HEK293 (cell line): ENCODE measurements around the gene RIC8A.

ENCODE experiments used
- CTCF ChIA-PET: fragments of 350-600 bp; formaldehyde crosslinking; extraction: SDS; loops from one replicate; lab custom pipeline; 2021; ENCODE audit warnings: antibody characterized with exemption; lab: Yijun Ruan, JAX
- POLR2A ChIA-PET: fragments of 300-600 bp; formaldehyde crosslinking; extraction: SDS; loops from one replicate; lab custom pipeline; 2020; ENCODE audit warnings: antibody characterized with exemption, inconsistent platforms; lab: Yijun Ruan, JAX
- H3K27ac ChIP-seq: fragments of 200-500 bp; sonication (Bioruptor generic); 2 replicates; pipeline ENCODE4 v1.5.1; 2014; ENCODE audit warnings: low read depth, low read length, control low read depth, inconsistent platforms; ENCODE audit errors: extremely low read depth
- H3K36me3 ChIP-seq, 2 experiments: fragments of 200-500 bp in 1 of 2; sonication (Bioruptor generic) in 1 of 2; 1 replicate in 1 of 2; 2 replicates in 1 of 2; pipeline ENCODE4 v1.5.1; 2014 to 2017; ENCODE audit warnings: inconsistent platforms in 2 of 2, low read length in 2 of 2; ENCODE audit not compliant: control insufficient read depth in 2 of 2, insufficient read depth in 1 of 2
- H3K4me1 ChIP-seq: fragments of 200-500 bp; sonication (Bioruptor generic); 2 replicates; pipeline ENCODE4 v1.5.1; 2014; ENCODE audit warnings: mild to moderate bottlenecking, low read length, inconsistent platforms; ENCODE audit not compliant: control insufficient read depth, insufficient read depth
- H3K4me3 ChIP-seq: 2 replicates; pipeline ENCODE4 v1.5.1; 2011; ENCODE audit warnings: low read depth, mild to moderate bottlenecking, control low read depth, low read length, moderate library complexity
- H3K9me3 ChIP-seq: fragments of 200-500 bp; sonication (Bioruptor generic); 2 replicates; pipeline ENCODE4 v1.5.1; 2014; ENCODE audit warnings: low read depth, low read length, inconsistent platforms; ENCODE audit not compliant: control insufficient read depth, insufficient read depth
- GLI4 ChIP-seq: fragments of 450-650 bp; formaldehyde crosslinking; IDR thresholded peaks from 2 replicates; pipeline ENCODE4 v1.5.1; 2016; ENCODE audit warnings: missing biosample characterization, missing genetic modification characterization
- RBAK ChIP-seq: fragments of 450-650 bp; formaldehyde crosslinking; IDR thresholded peaks from 2 replicates; pipeline ENCODE4 v1.5.1; 2016; ENCODE audit warnings: missing biosample characterization, missing genetic modification characterization
- SCRT1 ChIP-seq: fragments of 450-650 bp; formaldehyde crosslinking; IDR thresholded peaks from 2 replicates; pipeline ENCODE4 v1.5.1; 2016; ENCODE audit warnings: missing biosample characterization, missing genetic modification characterization, borderline replicate concordance
- SCRT2 ChIP-seq: fragments of 450-650 bp; formaldehyde crosslinking; IDR thresholded peaks from 2 replicates; pipeline ENCODE4 v1.5.1; 2016; ENCODE audit warnings: missing biosample characterization, missing genetic modification characterization
- SETDB1 ChIP-seq: IDR thresholded peaks from one replicate; pipeline ENCODE4 v1.6.1; 2017; ENCODE audit warnings: mild to moderate bottlenecking, low read length, moderate library complexity, mixed read lengths; ENCODE audit not compliant: insufficient read length
- ZBTB8A ChIP-seq: fragments of 450-650 bp; formaldehyde crosslinking; IDR thresholded peaks from 2 replicates; pipeline ENCODE4 v1.5.1; 2016; ENCODE audit warnings: missing biosample characterization, missing genetic modification characterization
- ZFHX2 ChIP-seq: fragments of 450-650 bp; formaldehyde crosslinking; conservative IDR thresholded peaks from 2 replicates; pipeline ENCODE4 v1.5.1; 2016; ENCODE audit warnings: missing biosample characterization, missing genetic modification characterization
- ZNF114 ChIP-seq: fragments of 450-650 bp; formaldehyde crosslinking; IDR thresholded peaks from 2 replicates; pipeline ENCODE4 v1.5.0; 2017; ENCODE audit warnings: missing biosample characterization, missing genetic modification characterization
- ZNF223 ChIP-seq: fragments of 450-650 bp; formaldehyde crosslinking; IDR thresholded peaks from 2 replicates; pipeline ENCODE4 v1.5.1; 2016; ENCODE audit warnings: missing biosample characterization, missing genetic modification characterization
- ZNF311 ChIP-seq: fragments of 450-650 bp; formaldehyde crosslinking; IDR thresholded peaks from 2 replicates; pipeline ENCODE4 v1.5.1; 2017; ENCODE audit warnings: missing biosample characterization, missing genetic modification characterization, borderline replicate concordance
- ZNF433 ChIP-seq: fragments of 450-650 bp; formaldehyde crosslinking; IDR thresholded peaks from 2 replicates; pipeline ENCODE4 v1.5.1; 2016; ENCODE audit warnings: missing biosample characterization, missing genetic modification characterization, low read depth
- ZNF449 ChIP-seq: fragments of 450-650 bp; formaldehyde crosslinking; IDR thresholded peaks from 2 replicates; pipeline ENCODE4 v1.5.1; 2017; ENCODE audit warnings: missing biosample characterization, mild to moderate bottlenecking, missing genetic modification characterization, moderate library complexity
- ZNF530 ChIP-seq: fragments of 450-650 bp; formaldehyde crosslinking; IDR thresholded peaks from 2 replicates; pipeline ENCODE4 v1.5.1; 2016; ENCODE audit warnings: low read depth, missing biosample characterization, missing genetic modification characterization
- ZNF776 ChIP-seq: fragments of 450-650 bp; formaldehyde crosslinking; IDR thresholded peaks from 2 replicates; pipeline ENCODE4 v1.5.0; 2017; ENCODE audit warnings: missing biosample characterization, missing genetic modification characterization, borderline replicate concordance
- ZNF785 ChIP-seq: fragments of 450-650 bp; formaldehyde crosslinking; IDR thresholded peaks from 2 replicates; pipeline ENCODE4 v1.5.1; 2016; ENCODE audit warnings: missing biosample characterization, missing genetic modification characterization
- TF ChIP-seq, protein P1 (sequence below): fragments of 450-650 bp; formaldehyde crosslinking; IDR thresholded peaks from 2 replicates; pipeline ENCODE4 v1.5.1; 2016; ENCODE audit warnings: missing biosample characterization, missing genetic modification characterization, low read depth
- TF ChIP-seq, protein P2 (sequence below): fragments of 450-650 bp; formaldehyde crosslinking; IDR thresholded peaks from 2 replicates; pipeline ENCODE4 v1.5.1; 2016; ENCODE audit warnings: missing biosample characterization, missing genetic modification characterization
- TF ChIP-seq, protein P3 (sequence below): fragments of 450-650 bp; formaldehyde crosslinking; IDR thresholded peaks from 2 replicates; pipeline ENCODE4 v1.5.1; 2017; ENCODE audit warnings: missing biosample characterization, missing genetic modification characterization

The RIC8A gene

GRCh38 chr11:197741-198235 is 9.7 kb upstream of the RIC8A start (continued):
- TF ChIP-seq ZNF449 (tag by site-specific recombination) (no peak), GLI4 (no peak), ZNF433 (tag by site-specific recombination) (no peak), ZNF785 (tag by site-specific recombination) (no peak), RBAK (no peak), SETDB1 (no peak), ZBTB8A (tag by site-specific recombination) (no peak), ZNF776 (no peak)
- TF ChIP-seq, protein P1, sequence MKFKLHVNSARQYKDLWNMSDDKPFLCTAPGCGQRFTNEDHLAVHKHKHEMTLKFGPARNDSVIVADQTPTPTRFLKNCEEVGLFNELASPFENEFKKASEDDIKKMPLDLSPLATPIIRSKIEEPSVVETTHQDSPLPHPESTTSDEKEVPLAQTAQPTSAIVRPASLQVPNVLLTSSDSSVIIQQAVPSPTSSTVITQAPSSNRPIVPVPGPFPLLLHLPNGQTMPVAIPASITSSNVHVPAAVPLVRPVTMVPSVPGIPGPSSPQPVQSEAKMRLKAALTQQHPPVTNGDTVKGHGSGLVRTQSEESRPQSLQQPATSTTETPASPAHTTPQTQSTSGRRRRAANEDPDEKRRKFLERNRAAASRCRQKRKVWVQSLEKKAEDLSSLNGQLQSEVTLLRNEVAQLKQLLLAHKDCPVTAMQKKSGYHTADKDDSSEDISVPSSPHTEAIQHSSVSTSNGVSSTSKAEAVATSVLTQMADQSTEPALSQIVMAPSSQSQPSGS (tag by site-specific recombination) = no peak
- TF ChIP-seq, protein P2, sequence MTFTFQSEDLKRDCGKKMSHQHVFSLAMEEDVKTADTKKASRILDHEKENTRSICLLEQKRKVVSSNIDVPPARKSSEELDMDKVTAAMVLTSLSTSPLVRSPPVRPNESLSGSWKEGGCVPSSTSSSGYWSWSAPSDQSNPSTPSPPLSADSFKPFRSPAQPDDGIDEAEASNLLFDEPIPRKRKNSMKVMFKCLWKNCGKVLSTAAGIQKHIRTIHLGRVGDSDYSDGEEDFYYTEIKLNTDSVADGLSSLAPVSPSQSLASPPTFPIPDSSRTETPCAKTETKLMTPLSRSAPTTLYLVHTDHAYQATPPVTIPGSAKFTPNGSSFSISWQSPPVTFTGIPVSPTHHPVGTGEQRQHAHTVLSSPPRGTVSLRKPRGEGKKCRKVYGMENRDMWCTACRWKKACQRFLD (tag by site-specific recombination) = no peak

GRCh38 chr11:198236-198806 is 9.2 kb upstream of the RIC8A start:
- Histone ChIP-seq H3K36me3 (peaks cover 0 to 5% of the 10 kb centered on the region in 2 experiments; a peak in 1 of 3 replicates), H3K27ac (no peak overlapping the region), H3K4me1 (no peaks in the 10 kb centered on the region), H3K4me3 (no peak overlapping the region), H3K9me3 (no peaks in the 10 kb centered on the region)
- TF ChIP-seq ZNF223 (no peak), ZNF114 (no peak), ZNF311 (tag by site-specific recombination) (no peak), ZFHX2 (no peak)
- TF ChIP-seq, protein P3, sequence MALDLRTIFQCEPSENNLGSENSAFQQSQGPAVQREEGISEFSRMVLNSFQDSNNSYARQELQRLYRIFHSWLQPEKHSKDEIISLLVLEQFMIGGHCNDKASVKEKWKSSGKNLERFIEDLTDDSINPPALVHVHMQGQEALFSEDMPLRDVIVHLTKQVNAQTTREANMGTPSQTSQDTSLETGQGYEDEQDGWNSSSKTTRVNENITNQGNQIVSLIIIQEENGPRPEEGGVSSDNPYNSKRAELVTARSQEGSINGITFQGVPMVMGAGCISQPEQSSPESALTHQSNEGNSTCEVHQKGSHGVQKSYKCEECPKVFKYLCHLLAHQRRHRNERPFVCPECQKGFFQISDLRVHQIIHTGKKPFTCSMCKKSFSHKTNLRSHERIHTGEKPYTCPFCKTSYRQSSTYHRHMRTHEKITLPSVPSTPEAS (tag by site-specific recombination) = no peak
- ChIA-PET POLR2A (no interaction called here), CTCF (interaction anchor here (0.6 to 1.0 kb wide), 2 partner anchors 250 to 253 kb away, joined by 3 read pairs; no protein-coding TSS in a partner anchor)

GRCh38 chr11:199004-199581 is 8.4 kb upstream of the RIC8A start:
- no peaks in the 10 kb centered on the region for H3K4me1 ChIP-seq
- POLR2A ChIA-PET = no interaction called here
- TF ChIP-seq SCRT1 (tag by site-specific recombination) (0 out of 2 replicates have a peak, but pooled peaks have one; percentile 16), SCRT2 (tag by site-specific recombination) (peak; percentile 36; the same call in 1 of the 2 replicates), ZNF530 (tag by site-specific recombination) (no peak)
- TF ChIP-seq, all 188 proteins: peak for 2
- H3K36me3 ChIP-seq = peaks cover 0 to 13% of the 10 kb centered on the region in 2 experiments; a peak in 1 of 3 replicates
- H3K9me3 ChIP-seq = no peaks in the 10 kb centered on the region
- CTCF ChIA-PET = interaction anchor here (1.0 kb wide), 1 partner anchor 249 kb away, joined by 3 read pairs; no protein-coding TSS in a partner anchor
- H3K4me3 ChIP-seq = no peak overlapping the region
- no peak overlapping the region for H3K27ac ChIP-seq
